NB4 (cell line): ENCODE results near the gene SMURF1.

Experiments used
- MAX ChIP-seq: IDR thresholded peaks from 2 replicates; pipeline ENCODE4 v1.6.1; 2011; ENCODE audit warnings: low read depth, low read length
- MYC ChIP-seq: IDR thresholded peaks from 2 replicates; pipeline ENCODE4 v1.6.1; 2011; ENCODE audit warnings: low read depth, low read length
- POLR2A ChIP-seq: IDR thresholded peaks from 2 replicates; pipeline ENCODE4 v1.6.1; 2011; ENCODE audit warnings: mild to moderate bottlenecking; ENCODE audit not compliant: insufficient read length; ENCODE audit errors: extremely low read depth
- TF ChIP-seq, protein P1 (sequence below): IDR thresholded peaks from one replicate; pipeline ENCODE4 v1.5.1; 2012; ENCODE audit warnings: low read depth, low read length

DNA sequence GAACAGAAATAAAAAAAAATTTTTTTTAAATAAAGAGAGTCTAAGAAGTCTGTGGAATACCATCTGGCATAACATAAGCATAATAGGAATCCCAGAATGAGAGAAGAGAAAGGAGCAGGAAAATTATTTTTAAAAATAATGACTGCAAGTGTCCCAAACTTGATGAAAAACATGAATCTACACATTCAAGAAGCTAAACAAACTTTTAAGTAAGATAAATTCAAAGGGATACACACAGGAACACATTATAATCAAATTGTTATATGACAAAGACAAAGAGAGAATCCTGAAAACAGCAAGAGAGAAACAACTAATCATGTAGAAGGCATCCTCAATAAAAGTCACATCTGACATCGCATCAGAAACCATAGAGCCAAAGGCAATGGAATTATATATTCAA is 30.9 kb downstream of the SMURF1 start:
- TF ChIP-seq, protein P1, sequence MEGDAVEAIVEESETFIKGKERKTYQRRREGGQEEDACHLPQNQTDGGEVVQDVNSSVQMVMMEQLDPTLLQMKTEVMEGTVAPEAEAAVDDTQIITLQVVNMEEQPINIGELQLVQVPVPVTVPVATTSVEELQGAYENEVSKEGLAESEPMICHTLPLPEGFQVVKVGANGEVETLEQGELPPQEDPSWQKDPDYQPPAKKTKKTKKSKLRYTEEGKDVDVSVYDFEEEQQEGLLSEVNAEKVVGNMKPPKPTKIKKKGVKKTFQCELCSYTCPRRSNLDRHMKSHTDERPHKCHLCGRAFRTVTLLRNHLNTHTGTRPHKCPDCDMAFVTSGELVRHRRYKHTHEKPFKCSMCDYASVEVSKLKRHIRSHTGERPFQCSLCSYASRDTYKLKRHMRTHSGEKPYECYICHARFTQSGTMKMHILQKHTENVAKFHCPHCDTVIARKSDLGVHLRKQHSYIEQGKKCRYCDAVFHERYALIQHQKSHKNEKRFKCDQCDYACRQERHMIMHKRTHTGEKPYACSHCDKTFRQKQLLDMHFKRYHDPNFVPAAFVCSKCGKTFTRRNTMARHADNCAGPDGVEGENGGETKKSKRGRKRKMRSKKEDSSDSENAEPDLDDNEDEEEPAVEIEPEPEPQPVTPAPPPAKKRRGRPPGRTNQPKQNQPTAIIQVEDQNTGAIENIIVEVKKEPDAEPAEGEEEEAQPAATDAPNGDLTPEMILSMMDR, result no peak
- TF ChIP-seq POLR2A (no peak), MAX (no peak), MYC (no peak)
